HL-60/S4 (cell line): ENCODE results near the gene ADGRB2.

ENCODE experiments used
- in situ Hi-C: fragments of 300-500 bp; cut with MboI; formaldehyde crosslinking; loops from 2 replicates; pipeline ENCODE4 v1.14.3; 2022; ENCODE audit warnings: low sequenced_read_pairs

The ADGRB2 gene

DNA sequence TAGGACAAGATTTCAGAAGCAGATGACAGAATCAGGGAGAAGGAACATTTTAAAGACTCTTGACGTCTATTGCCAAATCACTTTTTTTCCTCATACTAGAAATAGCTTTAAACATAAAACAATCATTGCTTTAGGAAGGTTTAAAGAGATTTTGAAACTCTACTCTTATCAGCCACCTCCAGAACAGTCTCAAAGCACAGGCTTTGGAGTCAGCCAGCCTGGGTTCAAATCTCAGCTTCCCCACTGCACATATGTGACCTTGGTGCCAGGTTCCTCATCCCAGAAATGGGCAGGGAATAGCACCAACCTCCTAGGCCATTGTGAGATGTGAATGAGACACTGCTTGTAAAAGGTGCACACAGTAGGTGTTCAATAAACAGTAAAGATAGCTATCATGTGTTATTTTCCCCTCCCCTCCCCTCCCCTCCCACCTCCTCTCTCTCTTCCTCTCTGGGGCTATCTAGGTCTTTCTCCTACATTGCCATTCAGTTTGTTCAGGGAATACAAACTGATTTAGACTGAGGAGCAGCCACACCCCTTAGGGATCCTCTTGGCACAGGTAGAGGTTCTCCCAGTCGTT lies 31.0 kb upstream of the ADGRB2 start:
- in situ Hi-C loops = no loop called here

DNA sequence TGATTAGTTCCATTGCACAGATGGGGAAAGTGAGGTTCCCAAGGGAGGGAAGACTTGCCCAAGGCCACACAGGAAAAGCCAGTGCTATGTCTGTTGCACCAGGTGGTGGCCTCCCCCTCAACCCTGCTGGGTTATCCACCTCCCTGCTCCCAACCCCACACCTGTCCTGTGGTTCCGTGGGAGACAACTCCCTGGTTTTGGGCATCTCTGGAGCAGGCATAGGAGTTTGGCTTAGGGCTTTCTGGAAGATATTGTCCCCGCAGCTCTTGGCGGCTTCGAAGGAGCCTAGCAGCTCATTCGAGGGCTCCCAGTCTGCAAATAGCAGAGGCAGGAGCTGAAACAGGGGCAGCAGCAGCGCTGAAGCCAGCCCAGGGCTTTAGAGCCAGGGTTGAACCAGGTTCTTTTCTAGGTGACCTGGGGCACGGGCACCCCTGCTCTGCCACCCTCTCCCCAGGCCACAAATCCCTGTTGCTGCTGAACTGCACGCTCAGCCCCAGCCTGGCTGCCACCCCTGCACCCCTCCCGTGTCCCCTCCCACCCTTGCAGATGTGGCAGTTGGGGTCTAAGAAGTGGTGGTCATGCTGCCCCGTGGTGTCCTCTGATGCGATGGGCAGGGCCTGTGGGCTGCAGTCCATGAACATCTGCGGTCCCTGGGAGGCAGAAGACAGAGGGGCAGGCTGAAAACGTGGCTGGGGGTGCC lies 29.6 kb upstream of the ADGRB2 start:
- in situ Hi-C loops = no loop called here

DNA sequence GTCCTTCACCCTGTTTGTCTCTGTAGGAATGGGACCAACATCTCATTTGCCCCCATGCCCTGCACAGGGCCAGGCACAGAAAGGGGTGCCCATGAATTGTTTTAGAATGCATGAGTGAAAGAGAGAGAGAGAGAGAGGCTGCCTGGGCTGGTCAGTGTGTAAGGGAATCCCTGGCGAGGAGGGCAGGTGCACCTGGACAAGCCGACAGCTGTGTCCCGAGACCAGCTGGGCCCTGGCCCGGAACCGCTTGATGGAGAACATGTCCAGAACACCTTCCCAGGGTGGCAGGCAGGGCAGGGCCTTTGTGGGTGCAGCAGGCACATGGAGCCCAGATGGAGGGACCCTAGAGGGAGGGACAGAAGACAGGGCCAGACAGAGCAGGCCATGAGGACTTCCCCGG lies 28.9 kb upstream of the ADGRB2 start:
- in situ Hi-C loops = no loop called here

DNA sequence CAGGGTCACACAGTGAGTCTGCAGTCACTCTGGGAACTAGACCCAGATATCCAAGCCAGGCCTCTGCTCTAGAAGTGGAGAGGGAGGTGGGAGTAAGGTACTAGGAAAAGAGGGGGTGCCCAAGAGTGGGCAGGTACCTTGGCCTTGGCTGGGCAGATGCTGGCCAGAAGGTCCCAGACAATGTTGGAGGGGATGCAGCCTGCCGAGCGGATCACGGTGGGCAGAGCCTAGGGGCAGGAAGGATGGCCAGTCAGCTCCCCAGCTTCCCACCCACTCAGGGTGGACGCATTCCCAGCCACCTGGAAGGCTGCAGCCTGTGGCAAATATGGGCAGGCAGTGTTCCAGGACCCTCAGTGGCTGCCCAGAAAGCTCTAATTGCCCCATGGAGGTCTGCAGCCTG lies 28.4 kb upstream of the ADGRB2 start:
- in situ Hi-C loops = no loop called here

DNA sequence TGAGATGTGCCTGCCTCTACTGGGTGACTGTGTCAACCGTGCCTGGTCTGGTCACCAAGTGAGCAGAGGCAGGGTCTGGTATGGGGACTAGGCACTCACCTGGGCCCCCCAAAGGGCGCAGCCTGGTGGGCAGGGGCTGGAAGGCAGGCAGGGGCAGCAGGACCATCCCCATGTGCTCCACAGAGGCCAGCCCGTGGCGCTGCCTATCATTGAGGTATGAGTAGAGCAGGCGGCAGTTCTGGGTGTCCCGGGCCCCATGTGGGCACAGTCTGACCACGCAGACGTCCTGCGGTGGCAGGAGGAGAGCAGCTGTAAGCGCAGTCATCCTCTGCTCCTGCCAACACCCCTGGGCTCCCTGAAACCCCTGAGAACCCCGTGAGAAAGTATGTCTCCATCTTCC lies 28.0 kb upstream of the ADGRB2 start:
- in situ Hi-C loops = no loop called here

DNA sequence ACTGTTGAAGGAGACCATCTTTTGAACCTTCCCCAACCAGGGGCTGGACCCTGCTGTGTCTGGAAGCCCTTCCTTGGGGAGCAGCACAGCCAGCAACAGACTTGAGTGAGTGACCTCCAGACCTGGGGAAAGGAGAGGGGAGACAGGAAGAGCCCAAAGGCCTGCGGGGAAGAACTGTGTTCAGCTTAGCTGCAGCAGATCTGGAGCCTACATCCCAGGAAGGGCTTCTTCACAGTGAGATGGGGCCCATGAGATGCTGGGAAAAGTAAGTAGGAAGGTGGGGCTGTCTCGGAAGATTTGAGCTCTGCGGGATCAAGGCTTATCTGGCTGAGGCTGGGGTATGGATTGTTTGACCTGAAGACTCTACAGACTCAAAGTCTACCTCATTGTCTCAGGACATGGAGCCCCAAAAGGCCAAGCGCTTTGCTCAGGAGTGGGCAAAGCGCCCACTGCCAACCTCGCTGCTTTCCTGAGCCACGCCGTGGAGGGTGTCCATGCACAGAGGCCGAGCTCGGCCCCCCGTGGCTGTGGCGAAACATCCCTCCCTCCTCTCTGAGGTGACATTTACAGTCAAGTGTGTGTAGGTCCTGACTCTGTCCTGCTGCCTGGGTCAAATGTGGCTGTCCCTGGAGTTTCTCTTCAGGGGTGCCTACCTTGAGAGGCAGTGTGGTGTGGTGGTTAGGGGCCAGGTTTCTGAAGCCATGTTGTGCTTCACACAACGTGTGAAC lies 27.2 kb upstream of the ADGRB2 start:
- in situ Hi-C loops = no loop called here

DNA sequence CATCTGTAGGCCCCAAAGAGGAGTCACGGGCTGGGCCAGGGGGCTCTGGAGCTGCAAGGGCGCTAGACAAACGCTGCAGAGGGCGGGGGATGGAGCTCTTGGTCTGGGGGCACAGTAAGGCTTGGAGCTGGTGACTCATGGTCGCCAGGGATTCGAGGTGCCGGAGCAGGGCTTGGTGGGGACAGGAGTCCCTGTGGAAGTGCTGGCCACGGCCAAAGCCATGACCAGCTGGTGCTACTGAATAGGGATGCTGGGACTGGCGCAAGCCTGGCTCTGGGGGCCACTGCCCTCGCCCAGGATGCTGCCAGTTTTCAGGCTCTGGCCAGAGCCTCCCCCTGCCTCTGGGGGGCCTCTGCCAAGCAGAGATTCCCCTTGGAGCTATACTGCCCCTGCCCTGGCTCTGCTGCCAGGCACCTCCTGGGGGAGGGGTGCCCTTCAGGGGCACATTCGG lies 26.5 kb upstream of the ADGRB2 start:
- in situ Hi-C loops = no loop called here

DNA sequence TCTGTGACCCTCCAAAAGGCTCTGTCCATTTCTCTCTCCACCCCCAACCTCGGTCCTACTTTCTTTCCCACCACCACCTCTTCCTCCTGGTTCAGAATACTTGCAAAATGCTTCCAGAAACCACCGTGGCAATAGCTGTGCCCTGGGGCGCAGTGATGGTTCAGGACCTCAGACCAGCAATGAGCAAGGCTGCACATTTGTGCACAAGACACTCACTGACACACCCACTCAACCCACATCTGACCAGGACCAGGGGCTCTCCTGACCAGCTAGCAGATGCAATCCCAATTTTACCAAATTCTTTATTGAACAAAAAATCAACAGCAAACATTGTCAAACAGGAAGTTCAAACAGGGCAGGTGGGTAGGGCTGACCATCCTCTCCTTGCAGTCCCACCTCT lies 26.0 kb upstream of the ADGRB2 start:
- in situ Hi-C loops = no loop called here

DNA sequence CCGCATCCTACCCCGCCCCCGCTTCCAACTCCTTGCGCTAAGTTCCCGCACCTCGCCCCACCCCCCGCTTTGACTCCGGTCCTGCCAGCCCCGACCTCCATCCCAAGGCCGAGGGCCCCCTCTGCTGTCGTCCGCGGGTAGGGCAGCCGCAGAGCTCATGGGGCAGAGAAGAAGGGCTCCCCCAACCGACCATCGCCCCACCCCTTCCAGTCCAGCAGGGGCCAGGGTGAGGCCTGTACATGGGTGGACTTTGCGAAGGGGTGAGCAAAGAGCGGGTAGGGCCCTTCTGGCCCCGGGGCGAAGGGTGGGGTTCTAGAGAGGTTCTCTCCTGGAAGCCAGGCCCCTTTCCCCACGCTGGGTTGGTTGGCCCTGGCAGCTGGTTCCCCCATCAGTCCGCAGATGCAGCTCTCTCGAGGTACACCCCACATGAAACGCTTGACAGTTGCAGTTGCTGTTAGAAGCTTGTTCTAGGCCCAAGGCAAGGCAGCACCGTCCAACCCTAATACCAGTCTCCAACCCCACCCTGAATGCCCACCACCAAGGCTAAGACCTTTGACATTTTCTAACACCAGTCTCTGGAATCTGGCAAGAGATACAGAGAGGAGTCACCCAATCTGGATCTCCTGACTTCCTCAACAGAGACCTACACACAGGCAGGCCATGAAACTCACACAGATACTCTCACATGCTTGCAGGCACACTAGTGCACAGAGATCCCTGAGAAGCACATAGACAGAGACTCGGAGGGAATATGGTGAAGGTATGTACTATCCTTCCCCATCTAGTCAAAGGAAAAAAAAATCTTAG lies 25.3 kb upstream of the ADGRB2 start:
- in situ Hi-C loops = no loop called here

DNA sequence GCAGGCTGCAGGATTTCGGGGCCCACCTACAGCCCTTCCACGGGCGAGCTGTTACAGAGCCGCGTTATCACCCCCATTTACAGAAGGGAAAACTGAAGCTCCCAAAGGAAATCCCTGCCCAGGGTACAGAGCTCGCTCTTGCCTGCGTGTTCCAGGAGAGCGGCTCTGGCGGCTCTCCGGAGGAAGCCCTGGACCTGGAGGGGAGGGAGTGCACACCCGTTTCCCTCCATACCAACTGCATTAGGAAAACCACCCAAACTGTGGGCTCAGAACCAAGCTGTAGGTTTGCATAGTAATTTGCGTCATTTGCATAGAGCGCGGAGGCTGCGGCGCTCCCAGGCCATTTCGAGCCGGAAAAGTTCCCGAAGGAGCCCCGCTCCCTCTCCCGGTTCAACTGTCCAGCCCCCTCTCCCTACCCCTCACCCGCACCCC lies 24.7 kb upstream of the ADGRB2 start:
- in situ Hi-C loops = no loop called here

DNA sequence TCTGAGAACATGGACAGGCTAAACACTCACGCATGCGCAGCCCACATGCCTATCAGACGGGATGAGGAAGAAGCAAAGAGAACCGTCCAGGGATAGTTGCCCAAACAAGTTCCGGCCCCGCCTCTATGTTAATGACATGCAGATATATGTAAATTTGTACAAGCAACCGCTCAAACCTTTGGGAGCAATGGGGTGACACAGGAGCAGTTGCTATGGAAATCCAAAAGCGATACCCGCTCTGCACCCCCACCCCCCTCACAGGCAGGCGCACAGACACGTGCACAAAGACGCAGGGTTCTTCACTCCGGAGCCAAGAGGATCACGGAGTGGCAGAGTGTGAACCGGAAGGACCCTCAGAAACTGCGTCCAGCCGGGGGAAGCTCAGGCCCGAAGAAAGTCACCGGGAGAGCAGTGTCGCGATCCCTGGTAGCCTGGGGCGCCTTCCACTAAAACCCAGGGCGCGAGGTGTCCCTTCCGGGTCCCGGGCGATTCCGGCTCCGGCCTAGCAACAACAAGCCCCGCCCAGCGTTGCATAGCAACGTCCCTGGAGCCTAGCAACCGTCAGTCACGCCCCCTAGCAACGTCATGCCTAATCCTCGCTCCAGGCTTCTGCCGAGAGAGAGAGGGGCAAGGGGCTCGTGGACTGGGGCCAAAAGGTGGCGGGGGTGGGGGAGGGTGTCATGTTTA lies 24.1 kb upstream of the ADGRB2 start:
- in situ Hi-C loops = no loop called here

DNA sequence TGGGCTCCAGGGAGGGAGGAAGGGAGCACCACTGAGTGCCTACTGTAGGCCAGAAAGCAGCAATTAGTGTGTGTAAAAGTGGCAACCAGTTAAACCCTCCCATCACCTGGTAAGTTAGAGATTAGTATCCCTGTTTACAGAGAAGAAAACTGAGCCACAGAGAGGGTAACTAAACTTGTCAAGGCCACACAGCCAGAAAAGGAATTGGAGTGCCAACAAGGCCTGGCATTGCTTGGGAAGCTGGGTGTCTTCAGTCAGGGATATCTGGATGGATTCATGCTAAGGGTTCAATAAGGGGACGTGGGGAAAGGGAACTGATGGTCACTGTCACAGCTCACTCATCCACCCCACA lies 23.6 kb upstream of the ADGRB2 start:
- in situ Hi-C loops = no loop called here

DNA sequence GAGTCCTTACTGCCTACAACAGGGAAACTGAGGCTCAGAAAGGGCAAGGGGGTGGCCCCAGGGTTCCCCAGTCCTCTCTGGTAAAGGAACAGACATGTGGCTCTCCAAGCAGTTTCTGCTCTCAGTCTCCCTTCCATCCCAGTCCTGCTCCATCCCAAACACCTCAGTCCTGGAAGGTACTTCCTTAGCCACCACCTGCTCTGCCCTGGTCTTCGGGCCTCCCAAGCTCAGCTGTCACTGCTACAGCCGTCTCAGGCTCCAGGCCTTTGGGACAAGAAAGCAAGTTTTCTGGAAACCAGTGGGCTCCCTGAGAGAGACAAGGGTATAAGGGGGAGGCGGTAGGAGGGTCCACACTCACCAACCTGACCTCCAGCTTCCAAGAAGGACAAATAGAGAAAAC lies 23.1 kb upstream of the ADGRB2 start:
- in situ Hi-C loops = no loop called here

DNA sequence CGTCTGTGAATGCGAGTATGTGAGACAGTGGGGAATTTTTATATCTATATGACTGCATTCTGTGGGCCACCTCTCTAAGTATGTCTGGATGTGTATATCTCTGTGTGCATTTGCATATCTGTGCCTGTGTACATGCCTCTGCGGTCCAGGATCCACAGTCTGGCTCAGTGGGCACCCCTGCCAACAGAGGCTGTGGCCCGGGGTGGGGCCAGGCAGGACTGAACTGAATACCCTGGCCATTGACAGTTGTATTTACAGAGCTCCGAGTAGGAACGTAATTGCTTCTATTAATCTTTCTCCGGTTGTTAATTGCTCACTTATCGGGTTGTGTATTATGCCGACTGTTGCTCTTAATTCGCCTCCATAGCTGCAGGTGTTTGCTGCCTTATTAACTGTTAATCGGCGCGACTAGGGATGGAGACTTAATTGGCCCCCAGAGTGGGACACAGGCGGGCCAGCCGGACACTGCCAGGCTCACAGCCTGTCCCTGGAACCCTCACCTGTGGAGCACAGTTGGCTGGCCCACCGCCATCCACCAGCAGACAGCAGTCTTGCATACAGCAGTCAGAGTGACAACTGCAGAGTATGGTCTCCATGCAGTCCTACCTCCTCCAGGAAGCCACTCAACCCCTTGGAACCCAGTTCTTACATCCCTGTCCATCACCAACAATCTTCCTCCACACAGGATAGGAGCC lies 22.4 kb upstream of the ADGRB2 start:
- in situ Hi-C loops = no loop called here

DNA sequence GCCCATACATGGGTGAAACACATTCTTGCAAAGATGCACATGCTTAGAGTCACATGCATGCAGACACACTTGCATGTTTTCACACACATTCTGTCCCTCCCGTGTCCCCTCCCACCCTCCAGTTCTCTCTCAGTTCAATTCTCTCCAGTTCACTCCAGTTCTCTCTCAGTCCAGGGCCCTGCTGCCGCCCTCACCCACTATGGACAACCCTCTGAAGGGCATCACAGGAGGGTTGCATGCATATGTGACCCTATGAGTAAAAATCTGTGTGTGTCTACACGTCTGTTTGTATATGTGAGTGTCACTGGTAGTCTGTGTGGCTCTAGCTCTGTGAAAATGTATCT lies 21.8 kb upstream of the ADGRB2 start:
- in situ Hi-C loops = no loop called here

DNA sequence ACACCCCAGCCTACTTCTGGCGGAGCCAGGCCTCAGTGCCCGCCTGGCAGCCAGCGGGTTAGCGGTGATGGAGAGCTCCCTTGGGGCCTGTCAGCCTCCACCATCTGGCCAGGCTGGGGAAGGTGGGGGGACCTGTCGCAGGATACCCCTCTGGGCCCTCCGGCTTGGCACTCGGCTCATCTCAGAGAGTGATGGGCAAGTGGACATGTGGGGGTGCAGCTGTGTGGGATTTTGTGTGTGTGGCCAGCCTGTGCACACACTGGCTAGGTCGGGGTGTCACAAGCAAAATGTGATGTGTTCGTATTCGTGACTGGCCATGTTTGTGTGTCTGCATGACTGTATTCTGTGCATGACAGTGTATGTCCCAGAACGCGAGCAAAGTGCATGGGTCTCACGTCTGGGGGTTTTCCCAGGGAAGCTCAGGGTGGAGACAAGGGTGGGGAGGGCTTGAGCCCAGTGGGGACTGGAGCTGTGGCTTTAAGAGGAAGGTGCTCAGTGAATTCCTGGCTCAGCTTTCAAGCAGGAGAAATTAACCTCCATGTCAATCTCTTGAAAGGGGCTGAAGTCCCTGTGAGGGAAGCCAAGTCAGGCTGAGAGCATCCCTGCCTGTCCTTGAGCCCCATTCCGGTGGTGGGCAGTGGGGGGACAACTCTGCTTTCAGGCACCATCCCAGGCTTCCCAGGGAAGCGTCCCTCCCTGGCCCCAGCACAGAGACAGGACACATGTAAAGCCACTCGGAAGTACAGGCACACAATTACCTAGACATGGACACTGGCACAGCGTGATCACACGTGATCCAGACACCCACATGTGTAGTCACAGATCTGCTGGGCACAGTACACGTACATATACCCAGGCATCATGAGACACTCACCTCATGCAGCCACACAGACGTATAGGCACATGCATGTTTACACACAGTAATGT lies 21.1 kb upstream of the ADGRB2 start:
- in situ Hi-C loops = no loop called here

DNA sequence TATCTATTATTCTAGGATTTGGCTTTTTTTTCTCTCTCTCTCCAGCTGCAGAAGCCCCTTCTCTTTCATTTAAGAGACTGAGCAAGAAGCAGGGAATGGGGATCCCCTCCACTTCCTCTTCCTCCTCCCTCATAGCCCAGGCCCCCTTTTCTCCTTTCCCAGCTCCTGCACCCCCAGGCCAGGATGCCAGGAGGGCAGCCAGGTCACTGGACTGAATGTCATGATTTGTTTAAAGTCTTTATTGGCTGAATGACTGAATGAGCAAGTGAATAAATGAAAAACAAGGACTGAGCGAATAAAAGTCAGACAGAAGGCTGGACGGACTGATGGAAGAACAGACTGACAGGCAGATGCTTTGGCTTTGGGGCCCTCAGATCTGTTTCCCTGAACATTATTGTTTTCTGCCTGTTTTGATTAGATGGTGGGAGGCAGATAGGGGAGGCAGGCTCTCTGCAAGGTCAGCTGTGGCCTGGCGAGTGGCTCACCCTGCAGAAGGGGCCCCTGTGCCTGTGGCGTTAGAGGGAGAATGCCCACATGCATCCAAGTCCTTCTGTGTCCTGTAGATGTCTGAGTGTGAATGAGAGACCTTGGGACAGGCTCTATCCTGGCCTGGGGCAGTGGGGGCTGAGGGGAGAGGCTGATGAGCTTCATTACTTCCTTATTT lies 20.3 kb upstream of the ADGRB2 start:
- in situ Hi-C loops = no loop called here

DNA sequence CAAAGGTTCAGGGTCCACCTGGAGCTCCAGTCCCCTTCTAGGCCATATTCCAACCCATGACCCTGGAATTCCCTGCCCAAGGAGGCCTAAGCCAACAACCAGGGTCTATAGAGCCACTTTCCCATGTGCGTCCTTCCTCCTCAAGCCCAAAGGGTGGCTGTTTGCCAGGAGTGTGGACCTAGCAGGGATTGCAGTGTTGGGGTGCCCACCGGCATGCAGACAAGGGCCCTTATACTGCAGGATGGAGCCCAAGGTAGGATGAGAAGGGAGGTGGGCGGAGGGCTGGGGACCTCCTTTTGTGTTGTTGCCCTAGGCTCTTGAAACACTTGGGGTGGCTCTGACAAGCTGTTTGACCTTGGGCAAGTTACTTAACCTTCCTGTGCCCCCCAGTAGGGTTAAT lies 19.7 kb upstream of the ADGRB2 start:
- in situ Hi-C loops = no loop called here
